Measurements from ENCODE around the gene AMBP. TPM values are rescaled to one million over a fixed set of nuclear protein-coding genes. Genes with fewer than 3 reads are reported as not detected.

AMBP gene
- total RNA-seq (2014; rRNA removed) (0.22 TPM in 1 of 2 replicates, not detected in the other), Bru-seq, nascent RNA (not detected), BruChase-seq, experiment 1, labeled RNA remaining after a 6-hour chase (not detected), BruChase-seq, experiment 2, labeled RNA remaining after a 2-hour chase (percentile 10 among the genes with signal in this experiment)
- long read RNA-seq: 0 reads

DNA sequence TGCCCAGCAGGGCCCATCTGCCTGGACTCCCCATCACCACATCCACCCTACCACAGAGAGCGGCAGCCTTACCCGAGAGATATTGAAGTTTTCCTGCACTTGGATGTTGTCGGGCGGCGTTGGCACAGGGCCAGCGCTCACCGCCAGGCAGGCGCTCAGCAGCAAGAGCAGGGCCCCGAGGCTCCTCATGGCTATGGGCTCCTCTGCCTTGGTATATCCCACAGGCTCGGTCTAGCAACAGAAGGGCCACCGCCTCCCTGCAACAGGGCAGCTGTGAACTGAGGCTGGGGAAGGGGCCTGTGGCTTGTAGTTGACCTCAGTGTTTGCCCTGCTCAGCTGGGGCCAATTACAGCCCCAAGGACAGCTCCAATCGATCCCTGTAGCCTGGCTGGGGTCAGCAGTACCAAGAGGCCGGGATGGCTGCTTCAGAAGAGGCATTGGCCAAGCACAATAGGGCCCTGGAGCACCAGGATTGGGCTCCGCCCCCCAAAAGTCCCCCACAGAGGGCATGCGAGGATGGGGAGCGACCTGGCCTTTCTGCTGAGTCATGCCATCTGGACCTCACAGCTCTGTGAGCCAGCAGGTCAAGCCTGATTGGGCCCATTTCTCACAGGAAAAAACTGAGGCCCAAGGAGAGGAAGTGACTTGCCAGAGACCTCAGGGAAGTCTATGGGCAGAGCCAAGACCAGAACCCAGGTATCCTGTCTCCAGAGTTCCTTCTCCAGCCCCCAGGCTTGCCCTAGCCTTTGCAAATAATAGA lies at the start of gene AMBP:
TSS of gene AMBP (minus strand) at position 280 of the 760 bp plus-strand sequence. CDS start at position 189, 91 bp downstream.
- H2AFZ ChIP-seq (ENCODE audit: low read length): no peak within 1 kb of the TSS
- no peak within 1 kb of the TSS for H3K4me2 ChIP-seq (ENCODE audit: low read length)
- peaks cover 11% of the 10 kb centered on the region for H3K4me1 ChIP-seq (ENCODE audit: insufficient read depth, low read length)
- H3F3A ChIP-seq (ENCODE audit: low read length, unreplicated experiment): no peaks in the 10 kb centered on the region
- ATAC-seq (no peak), DNase-seq (no peak)
- no peaks in the 10 kb centered on the region for H3K9me3 ChIP-seq (ENCODE audit: low read length)
- ChIA-PET POLR2A (ENCODE audit: unreplicated experiment) (no interaction called here), CTCF (no interaction called here)
- H4K20me1 ChIP-seq (ENCODE audit: low read length): no peaks in the 10 kb centered on the region
- no peaks in the 10 kb centered on the region for H3K27me3 ChIP-seq (ENCODE audit: low read length)
- no peaks in the 10 kb centered on the region for H3K79me2 ChIP-seq (ENCODE audit: low read length)
- no peak within 1 kb of the TSS for H3K4me3 ChIP-seq (ENCODE audit: low read length)
- no peak within 1 kb of the TSS for H3K27ac ChIP-seq (ENCODE audit: low read length)
- intact Hi-C loops (cut with micrococcal nuclease): no loop called here
- BruUV-seq (replicated peaks): no TSS peak
- TF ChIP-seq CTCF (conservative IDR thresholded peaks at IDR 0.05; ENCODE audit: low read depth, low read length) (no peak), EZH2phosphoT487 (IDR thresholded peaks at IDR 0.05; ENCODE audit: borderline replicate concordance, low read length) (no peak), EZH2 (IDR thresholded peaks at IDR 0.05; ENCODE audit: low read length, unreplicated experiment) (no peak)
- H3K9ac ChIP-seq (ENCODE audit: low read length): no peak within 1 kb of the TSS
- no peaks in the 10 kb centered on the region for H3K9me2 ChIP-seq (replicated peaks; ENCODE audit: low read length)
- H3K36me3 ChIP-seq (ENCODE audit: low read depth, low read length): no peaks in the 10 kb centered on the region

GRCh38 chr9:114126247-114127060 lies 48.4 kb upstream of the AMBP start:
- ChIA-PET POLR2A (ENCODE audit: unreplicated experiment) (no interaction called here), CTCF (no interaction called here)
- Histone ChIP-seq H3K9me2 (replicated peaks; ENCODE audit: low read length) (no peaks in the 10 kb centered on the region), H3K9me3 (ENCODE audit: low read length) (no peaks in the 10 kb centered on the region), H3K79me2 (ENCODE audit: low read length) (no peaks in the 10 kb centered on the region), H4K20me1 (ENCODE audit: low read length) (no peaks in the 10 kb centered on the region), H3K4me1 (ENCODE audit: insufficient read depth, low read length) (no peaks in the 10 kb centered on the region), H3F3A (ENCODE audit: low read length, unreplicated experiment) (no peaks in the 10 kb centered on the region), H2AFZ (ENCODE audit: low read length) (no peak overlapping the region), H3K4me2 (ENCODE audit: low read length) (no peak overlapping the region), H3K9ac (ENCODE audit: low read length) (no peak overlapping the region), H3K27me3 (ENCODE audit: low read length) (0 out of 2 replicates have a peak, but pooled peaks cover 4% of the 10 kb centered on the region), H3K27ac (ENCODE audit: low read length) (no peak overlapping the region), H3K4me3 (ENCODE audit: low read length) (no peak overlapping the region), H3K36me3 (ENCODE audit: low read depth, low read length) (no peaks in the 10 kb centered on the region)
- no peak for ATAC-seq
- TF ChIP-seq EZH2phosphoT487 (IDR thresholded peaks at IDR 0.05; ENCODE audit: borderline replicate concordance, low read length) (no peak), CTCF (conservative IDR thresholded peaks at IDR 0.05; ENCODE audit: low read depth, low read length) (no peak), EZH2 (IDR thresholded peaks at IDR 0.05; ENCODE audit: low read length, unreplicated experiment) (no peak)
- intact Hi-C loops (cut with micrococcal nuclease): no loop called here
- DNase-seq: no peak
- BruUV-seq (replicated peaks): no TSS peak

Measured in PC-3 (cell line).